ENCODE results near the gene PNKD.

DNA sequence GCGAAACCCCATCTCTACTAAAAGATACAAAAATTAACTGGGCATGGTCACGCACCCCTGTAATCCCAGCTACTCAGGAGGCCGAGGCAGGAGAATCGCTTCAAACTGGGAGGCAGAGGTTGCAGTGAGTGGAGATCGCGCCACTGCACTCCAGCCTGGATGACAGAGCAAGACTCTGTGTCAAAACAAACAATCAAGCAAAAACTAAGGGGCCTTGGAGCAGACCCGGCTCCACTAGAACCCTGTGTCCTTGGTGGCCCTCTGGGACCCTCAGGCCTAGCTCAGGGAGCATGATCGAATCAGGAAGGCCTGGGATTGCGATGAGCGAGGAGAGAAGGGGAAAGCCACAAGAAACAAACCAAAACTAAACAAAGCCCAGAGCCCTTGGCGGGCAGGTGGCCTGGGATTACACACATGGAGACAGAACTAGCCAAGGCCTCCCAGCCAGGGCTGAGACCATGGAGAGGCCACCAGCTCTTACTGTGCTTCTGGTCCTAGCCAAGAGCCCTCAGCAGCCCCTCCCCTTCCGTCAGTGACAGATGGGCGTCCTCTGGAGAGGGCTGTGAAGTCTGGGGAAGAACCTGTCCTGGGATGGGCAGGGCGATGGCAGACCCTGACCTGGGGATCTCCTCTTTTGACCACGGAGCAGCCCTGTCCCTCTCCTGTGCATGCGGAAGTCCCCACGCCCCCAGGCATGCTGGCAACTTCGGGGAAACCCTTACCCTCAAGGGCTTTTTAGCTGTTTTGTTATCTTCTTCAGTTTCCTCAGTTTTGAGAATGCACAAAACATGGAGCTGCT lies 58.9 kb downstream of the PNKD start:
- TF ChIP-seq POLR2AphosphoS5 (IDR thresholded peaks at IDR 0.05; ENCODE audit: low read depth, low read length) (no peak), POLR2A (IDR thresholded peaks at IDR 0.05; ENCODE audit: borderline replicate concordance, extremely low read depth, insufficient read depth, insufficient read length) (no peak), ELF1 (IDR thresholded peaks at IDR 0.05; ENCODE audit: borderline replicate concordance, low read depth) (no peak), CTCF (IDR thresholded peaks at IDR 0.05 in 2 of 3, conservative IDR thresholded peaks at IDR 0.05 in 1 of 3; ENCODE audit: borderline replicate concordance in 1 of 3, insufficient read depth in 1 of 3, low read depth in 2 of 3, low read length in 2 of 3) (no peak), ZFX (IDR thresholded peaks at IDR 0.05) (no peak), CEBPB (IDR thresholded peaks at IDR 0.05; ENCODE audit: low read depth) (no peak), SIN3A (IDR thresholded peaks at IDR 0.05; ENCODE audit: low read depth) (no peak), EZH2 (IDR thresholded peaks at IDR 0.05) (no peak), EZH2phosphoT487 (IDR thresholded peaks at IDR 0.05; ENCODE audit: borderline replicate concordance) (no peak)
- TF ChIP-seq, protein P1, sequence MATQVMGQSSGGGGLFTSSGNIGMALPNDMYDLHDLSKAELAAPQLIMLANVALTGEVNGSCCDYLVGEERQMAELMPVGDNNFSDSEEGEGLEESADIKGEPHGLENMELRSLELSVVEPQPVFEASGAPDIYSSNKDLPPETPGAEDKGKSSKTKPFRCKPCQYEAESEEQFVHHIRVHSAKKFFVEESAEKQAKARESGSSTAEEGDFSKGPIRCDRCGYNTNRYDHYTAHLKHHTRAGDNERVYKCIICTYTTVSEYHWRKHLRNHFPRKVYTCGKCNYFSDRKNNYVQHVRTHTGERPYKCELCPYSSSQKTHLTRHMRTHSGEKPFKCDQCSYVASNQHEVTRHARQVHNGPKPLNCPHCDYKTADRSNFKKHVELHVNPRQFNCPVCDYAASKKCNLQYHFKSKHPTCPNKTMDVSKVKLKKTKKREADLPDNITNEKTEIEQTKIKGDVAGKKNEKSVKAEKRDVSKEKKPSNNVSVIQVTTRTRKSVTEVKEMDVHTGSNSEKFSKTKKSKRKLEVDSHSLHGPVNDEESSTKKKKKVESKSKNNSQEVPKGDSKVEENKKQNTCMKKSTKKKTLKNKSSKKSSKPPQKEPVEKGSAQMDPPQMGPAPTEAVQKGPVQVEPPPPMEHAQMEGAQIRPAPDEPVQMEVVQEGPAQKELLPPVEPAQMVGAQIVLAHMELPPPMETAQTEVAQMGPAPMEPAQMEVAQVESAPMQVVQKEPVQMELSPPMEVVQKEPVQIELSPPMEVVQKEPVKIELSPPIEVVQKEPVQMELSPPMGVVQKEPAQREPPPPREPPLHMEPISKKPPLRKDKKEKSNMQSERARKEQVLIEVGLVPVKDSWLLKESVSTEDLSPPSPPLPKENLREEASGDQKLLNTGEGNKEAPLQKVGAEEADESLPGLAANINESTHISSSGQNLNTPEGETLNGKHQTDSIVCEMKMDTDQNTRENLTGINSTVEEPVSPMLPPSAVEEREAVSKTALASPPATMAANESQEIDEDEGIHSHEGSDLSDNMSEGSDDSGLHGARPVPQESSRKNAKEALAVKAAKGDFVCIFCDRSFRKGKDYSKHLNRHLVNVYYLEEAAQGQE (IDR thresholded peaks at IDR 0.05; ENCODE audit: low read depth): no peak
- TF ChIP-seq, protein P2, sequence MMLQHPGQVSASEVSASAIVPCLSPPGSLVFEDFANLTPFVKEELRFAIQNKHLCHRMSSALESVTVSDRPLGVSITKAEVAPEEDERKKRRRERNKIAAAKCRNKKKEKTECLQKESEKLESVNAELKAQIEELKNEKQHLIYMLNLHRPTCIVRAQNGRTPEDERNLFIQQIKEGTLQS (IDR thresholded peaks at IDR 0.05): no peak
- TF ChIP-seq, protein P3, sequence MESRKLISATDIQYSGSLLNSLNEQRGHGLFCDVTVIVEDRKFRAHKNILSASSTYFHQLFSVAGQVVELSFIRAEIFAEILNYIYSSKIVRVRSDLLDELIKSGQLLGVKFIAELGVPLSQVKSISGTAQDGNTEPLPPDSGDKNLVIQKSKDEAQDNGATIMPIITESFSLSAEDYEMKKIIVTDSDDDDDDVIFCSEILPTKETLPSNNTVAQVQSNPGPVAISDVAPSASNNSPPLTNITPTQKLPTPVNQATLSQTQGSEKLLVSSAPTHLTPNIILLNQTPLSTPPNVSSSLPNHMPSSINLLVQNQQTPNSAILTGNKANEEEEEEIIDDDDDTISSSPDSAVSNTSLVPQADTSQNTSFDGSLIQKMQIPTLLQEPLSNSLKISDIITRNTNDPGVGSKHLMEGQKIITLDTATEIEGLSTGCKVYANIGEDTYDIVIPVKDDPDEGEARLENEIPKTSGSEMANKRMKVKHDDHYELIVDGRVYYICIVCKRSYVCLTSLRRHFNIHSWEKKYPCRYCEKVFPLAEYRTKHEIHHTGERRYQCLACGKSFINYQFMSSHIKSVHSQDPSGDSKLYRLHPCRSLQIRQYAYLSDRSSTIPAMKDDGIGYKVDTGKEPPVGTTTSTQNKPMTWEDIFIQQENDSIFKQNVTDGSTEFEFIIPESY (IDR thresholded peaks at IDR 0.05; ENCODE audit: extremely low read depth, insufficient replicate concordance, low read length): no peak
